SU-DHL-6 (cell line): ENCODE data around the gene GSTA1.
"Not testable (repeated sequence)": the region's sequence is repeated elsewhere in the genome, so short reads cannot be mapped to it uniquely, and the experiment has no call there.

Experiments used
- H2AFZ ChIP-seq: fragments of 200-600 bp; sonication (generic); 2 replicates; pipeline ENCODE4 v1.6.1; 2014; ENCODE audit warnings: low read depth, mild to moderate bottlenecking, moderate library complexity, mixed read lengths, antibody characterized with exemption, low read length; ENCODE audit not compliant: severe bottlenecking
- H3F3A ChIP-seq: fragments of 200-600 bp; shearing (Covaris generic); 2 replicates; pipeline ENCODE4 v1.6.0; 2016; ENCODE audit warnings: antibody characterized with exemption, mild to moderate bottlenecking; ENCODE audit not compliant: insufficient read depth
- H3K27ac ChIP-seq: fragments of 200-600 bp; sonication (generic); 2 replicates; pipeline ENCODE4 v1.5.1; 2016; ENCODE audit warnings: low read depth, mild to moderate bottlenecking, low read length, moderate library complexity, mixed read lengths
- H3K27me3 ChIP-seq: fragments of 200-600 bp; sonication (generic), shearing (Covaris generic); 2 replicates; pipeline ENCODE4 v1.6.0; 2014; ENCODE audit warnings: mild to moderate bottlenecking, low read length
- H3K36me3 ChIP-seq: fragments of 200-600 bp; sonication (generic); 2 replicates; pipeline ENCODE4 v1.6.1; 2014; ENCODE audit warnings: mild to moderate bottlenecking, low read length, mixed read lengths
- H3K4me2 ChIP-seq: fragments of 300-600, 200-600 bp; shearing (Covaris generic), sonication (generic); 2 replicates; pipeline ENCODE4 v1.6.0; 2014; ENCODE audit warnings: low read length, low read depth, mild to moderate bottlenecking; ENCODE audit not compliant: poor library complexity, severe bottlenecking
- H3K4me3 ChIP-seq: fragments of 200-600 bp; sonication (generic); 2 replicates; pipeline ENCODE4 v1.5.1; 2014; ENCODE audit warnings: antibody characterized with exemption, low read length, mild to moderate bottlenecking, mixed read lengths; ENCODE audit not compliant: insufficient read depth, poor library complexity, severe bottlenecking
- H3K79me2 ChIP-seq: fragments of 200-600 bp; sonication (generic); 2 replicates; pipeline ENCODE4 v1.6.1; 2014; ENCODE audit warnings: mild to moderate bottlenecking, low read length, moderate library complexity; ENCODE audit not compliant: insufficient read depth
- H3K9ac ChIP-seq: fragments of 200-600 bp; sonication (generic); 2 replicates; pipeline ENCODE4 v1.7.0; 2014; ENCODE audit warnings: mild to moderate bottlenecking, low read length
- H3K9me2 ChIP-seq: fragments of 200-600 bp; sonication (generic); replicated peaks from 2 replicates; pipeline ENCODE4 v1.6.1; 2014; ENCODE audit warnings: low read length; ENCODE audit not compliant: insufficient read depth
- H3K9me3 ChIP-seq: fragments of 200-600 bp; sonication (generic); 2 replicates; pipeline ENCODE4 v1.6.1; 2014; ENCODE audit warnings: low read length, mixed read lengths; ENCODE audit not compliant: insufficient read depth
- H4K20me1 ChIP-seq: fragments of 200-600 bp; sonication (generic); 2 replicates; pipeline ENCODE4 v1.6.1; 2014; ENCODE audit warnings: low read depth, mild to moderate bottlenecking, antibody characterized with exemption, low read length, moderate library complexity, mixed read lengths
- CTCF ChIP-seq: fragments of 200-600 bp; sonication (generic); IDR thresholded peaks from one replicate; pipeline ENCODE4 v1.5.1; 2017; ENCODE audit warnings: antibody characterized with exemption, mild to moderate bottlenecking, low read length, moderate library complexity; ENCODE audit not compliant: insufficient read depth, poor library complexity, severe bottlenecking
- EZH2phosphoT487 ChIP-seq: fragments of 200-600 bp; sonication (generic), shearing (Covaris generic); conservative IDR thresholded peaks from 2 replicates; pipeline ENCODE4 v1.6.1; 2018; ENCODE audit warnings: mild to moderate bottlenecking, antibody characterized with exemption, low read length, moderate library complexity, mixed read lengths

Gene GSTA1

GRCh38 chr6:52790861-52791260 lies 12.8 kb downstream of the GSTA1 start:
- no peaks in the 10 kb centered on the region for H3K27me3 ChIP-seq
- no peaks in the 10 kb centered on the region for H3K79me2 ChIP-seq
- TF ChIP-seq CTCF, result no peak
- no peak for TF ChIP-seq EZH2phosphoT487

GRCh38 chr6:52789658-52790057 lies 14.0 kb downstream of the GSTA1 start:
- H3K27ac ChIP-seq, H3K27me3 ChIP-seq, H3K9ac ChIP-seq, H4K20me1 ChIP-seq, H3F3A ChIP-seq, H3K9me3 ChIP-seq, H2AFZ ChIP-seq, H3K4me2 ChIP-seq, H3K36me3 ChIP-seq, H3K4me3 ChIP-seq, H3K79me2 ChIP-seq, H3K9me2 ChIP-seq: not testable (repeated sequence)

More at GRCh38 chr6:52790861-52791260, 12.8 kb downstream of the GSTA1 start:
- Histone ChIP-seq H3K27ac (no peak overlapping the region), H3K9me2 (no peaks in the 10 kb centered on the region), H3K4me3 (no peak overlapping the region), H3K9me3 (no peaks in the 10 kb centered on the region), H3K36me3 (no peaks in the 10 kb centered on the region), H2AFZ (no peak overlapping the region), H3F3A (no peaks in the 10 kb centered on the region), H4K20me1 (no peaks in the 10 kb centered on the region), H3K9ac (no peak overlapping the region), H3K4me2 (no peak overlapping the region)

- Histone ChIP-seq H2AFZ (no peak overlapping the region), H3K9ac (no peak overlapping the region), H3K27me3 (no peaks in the 10 kb centered on the region), H3K27ac (no peak overlapping the region), H3F3A (no peaks in the 10 kb centered on the region), H3K9me3 (no peaks in the 10 kb centered on the region), H3K36me3 (no peaks in the 10 kb centered on the region), H3K4me3 (no peak overlapping the region), H4K20me1 (no peaks in the 10 kb centered on the region), H3K4me2 (no peak overlapping the region), H3K79me2 (no peaks in the 10 kb centered on the region), H3K9me2 (no peaks in the 10 kb centered on the region)
- TF ChIP-seq CTCF (no peak), EZH2phosphoT487 (no peak)
Measured at GRCh38 chr6:52788478-52788877, 15.1 kb downstream of the GSTA1 start.

GRCh38 chr6:52787917-52788316 lies 15.7 kb downstream of the GSTA1 start:
- H4K20me1 ChIP-seq, result no peaks in the 10 kb centered on the region
- no peak overlapping the region for H3K9ac ChIP-seq
- H3K79me2 ChIP-seq, result no peaks in the 10 kb centered on the region
- no peak for TF ChIP-seq EZH2phosphoT487
- no peak for TF ChIP-seq CTCF
- no peaks in the 10 kb centered on the region for H3K9me2 ChIP-seq
- H3K9me3 ChIP-seq, result no peaks in the 10 kb centered on the region
- no peaks in the 10 kb centered on the region for H3F3A ChIP-seq
- no peak overlapping the region for H3K4me2 ChIP-seq
- no peak overlapping the region for H3K4me3 ChIP-seq
- no peak overlapping the region for H3K27ac ChIP-seq
- no peak overlapping the region for H2AFZ ChIP-seq
- H3K27me3 ChIP-seq, result no peaks in the 10 kb centered on the region
- no peaks in the 10 kb centered on the region for H3K36me3 ChIP-seq
